T-cell (primary cell): ENCODE measurements around the gene ZBTB7A. TPM values are rescaled to one million over a fixed set of nuclear protein-coding genes. Genes with fewer than 3 reads are reported as not detected.

Experiments
- ATAC-seq, 4 experiments: fragments of 200-7000 bp in 3 of 4; fragments of 150-1000 bp in 1 of 4; cut with Tn5 transposase; replicated peaks in 1 of 4; 1 replicate in 3 of 4; 2 replicates in 1 of 4; pipeline ENCODE4 v1.10.0; 2021; ENCODE audit warnings: moderate library complexity in 3 of 4, mild to moderate bottlenecking in 2 of 4, moderate number of reproducible peaks in 1 of 4
- CTCF ChIA-PET, 2 donors: fragments of 300-600 bp; sonication (Branson Sonifier 250); formaldehyde crosslinking; loops; one replicate each; lab custom pipeline; 2022; ENCODE audit warnings: antibody characterized with exemption in 2 of 2; lab: Charles Lee
- POLR2A ChIA-PET, 2 donors: fragments of 300-600 bp; sonication (Branson Sonifier 250); formaldehyde crosslinking; loops; one replicate each; lab custom pipeline; 2022; ENCODE audit warnings: antibody characterized with exemption in 2 of 2; lab: Charles Lee
- DNase-seq, 35 experiments: peaks; one replicate each; pipeline versions ENCODE4 v3.0.0 to v3.0.0-alpha.2; 2013 to 2023
- H3K27ac ChIP-seq: one replicate; pipeline ENCODE4 v1.5.1; 2013; ENCODE audit warnings: low read length
- H3K27me3 ChIP-seq, 2 experiments: replicated peaks in 1 of 2; 1 replicate in 1 of 2; 2 replicates in 1 of 2; pipeline versions ENCODE4 v1.6.1 to v1.7.0; 2013; ENCODE audit warnings: low read length in 1 of 2, mixed read lengths in 1 of 2; ENCODE audit not compliant: control insufficient read depth in 2 of 2, insufficient read depth in 2 of 2; ENCODE audit errors: extremely low read depth in 1 of 2
- H3K36me3 ChIP-seq, 2 donors: 1 replicate in 1 of 2; 2 replicates in 1 of 2; pipeline versions ENCODE4 v1.6.1 to v1.7.0; 2013; ENCODE audit warnings: low read length in 1 of 2; ENCODE audit not compliant: control insufficient read depth in 2 of 2, insufficient read depth in 1 of 2; ENCODE audit errors: extremely low read depth in 1 of 2
- H3K4me1 ChIP-seq, 2 experiments: 1 replicate in 1 of 2; 2 replicates in 1 of 2; pipeline versions ENCODE4 v1.6.1 to v1.7.0; 2013; ENCODE audit warnings: low read length in 2 of 2, mixed read lengths in 1 of 2; ENCODE audit not compliant: insufficient read depth in 2 of 2, control insufficient read depth in 1 of 2; ENCODE audit errors: extremely low read depth in 1 of 2
- H3K4me3 ChIP-seq, 2 donors: 1 replicate in 1 of 2; 2 replicates in 1 of 2; pipeline versions ENCODE4 v1.5.1 to v1.7.0; 2013; ENCODE audit warnings: mild to moderate bottlenecking in 2 of 2, low read length in 1 of 2, moderate library complexity in 1 of 2; ENCODE audit not compliant: control insufficient read depth in 1 of 2; ENCODE audit errors: extremely low read depth in 1 of 2
- H3K9me3 ChIP-seq: 2 replicates; pipeline ENCODE4 v1.7.0; 2013
- H3K27ac Mint-ChIP-seq, 2 donors: one replicate each; pipeline ENCODE4 v1.8.0; 2020 to 2021; ENCODE audit warnings: mild to moderate bottlenecking in 2 of 2, mixed read lengths in 2 of 2
- H3K27me3 Mint-ChIP-seq, 2 donors: one replicate each; pipeline ENCODE4 v1.8.0; 2021 to 2022; ENCODE audit warnings: mixed read lengths in 2 of 2
- H3K36me3 Mint-ChIP-seq: one replicate; pipeline ENCODE4 v1.8.0; 2021; ENCODE audit warnings: mixed read lengths
- H3K4me1 Mint-ChIP-seq, 3 donors: one replicate each; pipeline ENCODE4 v1.8.0; 2020 to 2022; ENCODE audit warnings: mixed read lengths in 3 of 3, mild to moderate bottlenecking in 1 of 3
- H3K4me3 Mint-ChIP-seq, 3 donors: one replicate each; pipeline ENCODE4 v1.8.0; 2020 to 2022; ENCODE audit warnings: mild to moderate bottlenecking in 3 of 3, mixed read lengths in 3 of 3, moderate library complexity in 3 of 3
- H3K9me3 Mint-ChIP-seq, 3 donors: one replicate each; pipeline ENCODE4 v1.8.0; 2020 to 2022; ENCODE audit warnings: mixed read lengths in 3 of 3
- WGBS: methylation state at CpG from one replicate; pipeline ENCODE4 v1.1.5; 2013; ENCODE audit warnings: missing lambda C conversion rate; ENCODE audit not compliant: insufficient coverage; 5-methylcytosine and 5-hydroxymethylcytosine counted together
- total RNA-seq, 35 experiments: library from RNA in 6 of 35; stranded (reverse) in 6 of 35; fragments of 120-200 nt in 1 of 35; gene quantifications; one replicate each; pipeline versions ENCODE4 v1.2.1 to v1.2.4 and lab custom pipeline; 2013 to 2026

ZBTB7A gene
- total RNA-seq, 5 donors from 2014 or later (not counting 1 experiment from before 2014, with no cell fraction given) = 43.6 to 85.7 (median 81.8) TPM

DNA sequence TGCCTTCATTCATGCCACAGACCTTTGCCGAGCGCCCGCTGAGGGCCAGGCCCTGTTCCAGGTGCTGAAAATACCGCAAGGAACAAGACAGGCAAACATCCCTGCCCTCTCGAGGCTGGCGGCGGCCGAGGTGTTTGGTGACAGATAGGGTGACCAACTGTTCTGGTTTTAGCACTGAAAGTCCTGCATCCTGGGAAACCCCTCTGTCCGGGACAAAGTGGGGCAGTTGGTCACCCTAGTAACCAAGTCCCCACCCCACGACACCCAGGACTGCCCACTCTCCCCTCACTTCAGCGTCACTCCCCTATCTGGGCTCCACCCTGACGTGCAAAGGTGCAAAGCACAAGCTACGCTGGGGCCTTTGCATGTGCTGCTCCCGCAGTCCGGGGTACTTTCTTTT is 17.3 kb downstream of the ZBTB7A start:
- H3K9me3 ChIP-seq = no peaks in the 10 kb centered on the region
- ChIA-PET CTCF (interaction anchor here in 1 of 2 donors (0.5 kb wide), 1 partner anchor 60 kb away, joined by 3 read pairs; no protein-coding TSS in a partner anchor), POLR2A (no interaction called here)
- H3K36me3 Mint-ChIP-seq = peaks cover 29% of the 10 kb centered on the region
- DNase-seq (no peak), ATAC-seq (no peak)
- no peak overlapping the region for H3K27ac ChIP-seq
- peaks cover 40 to 44% (median 41%) of the 10 kb centered on the region in 3 donors for H3K4me1 Mint-ChIP-seq
- no peak overlapping the region for H3K4me3 ChIP-seq
- H3K9me3 Mint-ChIP-seq = no peaks in the 10 kb centered on the region
- H3K4me1 ChIP-seq = peaks cover 0 to 60% of the 10 kb centered on the region in 2 experiments
- H3K4me3 Mint-ChIP-seq = no peak overlapping the region
- peak overlapping the region in 1 of 2 donors; percentile 15 for H3K27ac Mint-ChIP-seq
- no peaks in the 10 kb centered on the region for H3K27me3 Mint-ChIP-seq
- 83% methylated on average over 11 of the region's 15 CpGs for WGBS
- no peaks in the 10 kb centered on the region for H3K27me3 ChIP-seq
- peaks cover 28 to 62% of the 10 kb centered on the region in 2 donors for H3K36me3 ChIP-seq

DNA sequence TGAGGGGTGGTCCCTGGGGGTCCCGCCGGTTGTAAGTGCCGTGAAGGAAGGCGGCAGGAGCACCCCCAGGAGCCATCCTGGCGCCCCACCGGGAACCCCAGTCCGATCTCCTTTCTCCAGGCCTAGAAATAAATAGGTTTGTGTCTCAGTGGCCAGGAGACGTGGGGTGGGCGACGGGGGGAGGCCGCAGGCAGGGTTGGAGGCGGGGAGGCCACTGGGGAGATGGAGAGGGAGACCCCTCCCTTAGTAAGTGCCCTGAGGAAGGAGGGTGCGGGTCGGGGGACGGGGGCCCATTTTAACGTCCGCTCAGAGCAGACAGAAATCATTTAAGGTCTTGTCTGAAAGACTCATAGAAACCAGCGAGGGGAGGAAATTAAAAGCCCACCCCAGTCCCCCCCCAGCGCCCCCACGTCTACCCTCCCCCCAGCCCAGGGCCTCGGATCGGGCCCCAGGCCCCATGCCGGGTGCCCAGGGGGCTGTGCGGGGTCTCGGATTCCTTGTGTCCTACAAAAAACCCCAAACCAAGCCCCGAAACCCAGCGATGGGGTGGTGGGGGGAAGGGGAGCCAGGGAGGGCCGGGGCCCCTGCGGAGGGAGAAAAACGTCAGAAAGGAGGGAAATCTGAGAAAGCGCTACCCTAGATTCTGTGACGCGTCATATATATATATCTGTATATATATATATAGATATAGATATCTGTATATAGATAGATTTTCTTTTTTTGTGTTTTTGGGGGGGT is 19.6 kb downstream of the ZBTB7A start:
- H3K27me3 Mint-ChIP-seq = no peaks in the 10 kb centered on the region
- peaks cover 17% of the 10 kb centered on the region for H3K36me3 Mint-ChIP-seq
- 99% methylated on average over 10 of the region's 33 CpGs for WGBS
- CTCF ChIA-PET = no interaction called here
- Histone ChIP-seq H3K27ac (no peak overlapping the region), H3K9me3 (no peaks in the 10 kb centered on the region), H3K27me3 (no peaks in the 10 kb centered on the region), H3K4me3 (no peak overlapping the region), H3K36me3 (peaks cover 13 to 51% of the 10 kb centered on the region in 2 donors), H3K4me1 (peaks cover 0 to 44% of the 10 kb centered on the region in 2 experiments)
- H3K27ac Mint-ChIP-seq = no peak overlapping the region
- H3K4me3 Mint-ChIP-seq = no peak overlapping the region
- DNase-seq = no peak
- POLR2A ChIA-PET = no interaction called here
- ATAC-seq = no peak
- H3K9me3 Mint-ChIP-seq = no peaks in the 10 kb centered on the region
- peaks cover 27 to 30% (median 28%) of the 10 kb centered on the region in 3 donors for H3K4me1 Mint-ChIP-seq

DNA sequence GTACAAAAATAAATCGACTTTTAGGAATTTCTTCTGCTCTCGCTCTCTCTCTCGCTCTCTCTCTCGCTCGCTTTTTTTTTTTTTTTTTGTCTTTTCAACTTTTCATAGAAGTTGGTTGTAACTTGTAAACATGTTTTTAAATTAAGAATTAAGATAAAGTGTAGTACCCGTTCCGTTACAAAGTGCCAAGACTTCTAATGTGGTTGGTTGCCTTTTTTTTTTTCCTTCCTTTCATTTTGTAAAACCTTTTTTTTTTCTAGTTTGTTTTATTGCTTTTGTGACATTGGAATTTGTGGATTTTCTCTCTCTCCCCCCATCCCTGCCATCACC is 20.4 kb downstream of the ZBTB7A start:
- POLR2A ChIA-PET = no interaction called here
- Mint-ChIP-seq H3K4me3 (peak overlapping the region in 2 of 3 donors; percentile 41), H3K27ac (peak overlapping the region; percentile 79 to 90), H3K4me1 (peaks cover 24 to 28% (median 26%) of the 10 kb centered on the region in 3 donors), H3K27me3 (no peaks in the 10 kb centered on the region), H3K9me3 (no peaks in the 10 kb centered on the region), H3K36me3 (peaks cover 14% of the 10 kb centered on the region)
- ATAC-seq (no peak), DNase-seq (no peak)
- H3K36me3 ChIP-seq = peaks cover 5 to 44% of the 10 kb centered on the region in 2 donors
- WGBS = no CpG with 5 or more reads among the region's 7 CpGs
- CTCF ChIA-PET = interaction anchor here in 1 of 2 donors (0.6 kb wide), 1 partner anchor 95 kb away, joined by 4 read pairs; no protein-coding TSS in a partner anchor
- no peak overlapping the region for H3K27ac ChIP-seq
- H3K4me3 ChIP-seq = no peak overlapping the region
- H3K4me1 ChIP-seq = peaks cover 0 to 36% of the 10 kb centered on the region in 2 experiments
- no peaks in the 10 kb centered on the region for H3K9me3 ChIP-seq
- no peaks in the 10 kb centered on the region for H3K27me3 ChIP-seq

DNA sequence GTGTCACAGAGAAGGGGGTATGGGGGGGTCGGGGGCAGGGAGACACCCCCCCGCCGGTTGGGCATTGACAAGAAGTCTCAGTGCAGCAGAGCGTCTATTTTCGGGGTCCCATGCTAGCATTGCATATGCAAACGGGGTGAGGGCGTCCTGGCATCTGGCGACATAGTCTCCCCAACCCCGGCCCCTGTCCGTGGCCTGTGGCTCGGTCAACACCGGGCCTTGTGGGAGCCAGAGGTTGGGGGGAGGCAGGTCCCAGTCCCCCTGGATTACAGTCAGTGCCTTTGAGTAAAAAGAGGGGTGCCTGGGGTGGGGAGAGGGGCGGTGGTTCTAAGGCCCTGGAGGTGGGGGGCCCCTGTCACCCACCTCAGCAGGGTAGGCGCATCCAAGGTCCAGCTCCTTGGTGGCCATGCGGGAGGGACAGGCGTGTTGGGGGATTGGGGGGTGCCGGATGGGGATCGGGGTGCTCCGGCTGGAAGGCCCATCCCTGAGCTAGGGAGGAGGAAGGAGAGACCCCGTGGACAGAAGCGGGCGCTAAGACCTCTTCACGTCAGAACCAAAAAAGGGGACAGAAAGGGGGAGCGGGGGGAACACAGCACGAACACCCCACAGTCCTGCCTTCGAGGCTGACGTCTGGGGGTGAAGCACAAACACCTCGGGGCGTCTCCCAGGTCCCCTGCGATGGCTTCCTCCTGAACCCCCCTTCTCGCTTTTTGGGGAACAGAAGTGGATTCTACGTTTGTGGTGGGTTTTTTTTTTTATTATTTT is 20.9 kb downstream of the ZBTB7A start:
- Histone ChIP-seq H3K36me3 (peaks cover 4 to 41% of the 10 kb centered on the region in 2 donors), H3K4me3 (no peak overlapping the region), H3K9me3 (no peaks in the 10 kb centered on the region), H3K27me3 (no peaks in the 10 kb centered on the region), H3K27ac (no peak overlapping the region), H3K4me1 (peaks cover 0 to 34% of the 10 kb centered on the region in 2 experiments)
- WGBS = 90% methylated on average over 7 of the region's 32 CpGs
- Mint-ChIP-seq H3K9me3 (no peaks in the 10 kb centered on the region), H3K27ac (peak overlapping the region; percentile 79 to 90), H3K27me3 (no peaks in the 10 kb centered on the region), H3K4me3 (peak overlapping the region in 2 of 3 donors; percentile 41), H3K4me1 (peaks cover 20 to 23% (median 22%) of the 10 kb centered on the region in 3 donors), H3K36me3 (peaks cover 10% of the 10 kb centered on the region)
- ChIA-PET POLR2A (no interaction called here), CTCF (interaction anchor here in 1 of 2 donors (0.6 kb wide), 1 partner anchor 95 kb away, joined by 4 read pairs; no protein-coding TSS in a partner anchor)
- ATAC-seq (no peak), DNase-seq (no peak)

DNA sequence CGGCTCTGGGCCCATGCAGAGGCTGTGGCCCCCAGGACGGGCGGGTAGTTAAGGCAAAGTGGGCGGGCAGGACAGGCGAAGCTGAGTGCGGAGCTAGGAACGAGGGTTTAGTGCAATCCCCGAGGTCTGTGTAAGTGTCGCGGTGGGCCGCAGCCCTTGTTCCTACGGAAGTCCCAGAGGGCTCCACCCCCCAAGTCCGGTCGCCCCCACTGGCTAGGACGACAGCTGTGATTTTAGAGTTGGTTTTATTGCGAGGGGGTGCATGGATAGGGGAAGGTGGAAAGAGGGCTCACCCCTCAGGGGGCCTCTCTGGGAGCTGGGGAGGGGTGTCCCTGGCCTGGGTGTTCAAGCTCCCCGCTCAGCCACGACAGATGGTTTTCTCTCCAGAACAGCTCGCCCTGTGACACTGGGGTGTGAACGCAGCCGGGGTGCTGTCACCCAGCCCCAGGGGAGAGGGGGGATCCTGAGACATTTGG is 21.7 kb downstream of the ZBTB7A start:
- POLR2A ChIA-PET = no interaction called here
- WGBS = 95% methylated on average over 11 of the region's 21 CpGs
- ATAC-seq = no peak
- no peaks in the 10 kb centered on the region for H3K27me3 ChIP-seq
- Mint-ChIP-seq H3K4me1 (peaks cover 15 to 17% (median 16%) of the 10 kb centered on the region in 3 donors), H3K36me3 (peaks cover 4% of the 10 kb centered on the region), H3K4me3 (no peak overlapping the region), H3K27me3 (no peaks in the 10 kb centered on the region), H3K9me3 (no peaks in the 10 kb centered on the region), H3K27ac (peak overlapping the region in 1 of 2 donors; percentile 6)
- H3K4me1 ChIP-seq = peaks cover 0 to 30% of the 10 kb centered on the region in 2 experiments
- peaks cover 6 to 38% of the 10 kb centered on the region in 2 donors for H3K36me3 ChIP-seq
- H3K9me3 ChIP-seq = no peaks in the 10 kb centered on the region
- no peak overlapping the region for H3K4me3 ChIP-seq
- CTCF ChIA-PET = interaction anchor here in 1 of 2 donors (0.6 to 0.7 kb wide), 2 partner anchors 22 to 1642 kb away, joined by 3 to 6 read pairs; partner anchors contain the start of gene ZBTB7A
- DNase-seq = no peak
- no peak overlapping the region for H3K27ac ChIP-seq
